Hepatocyte (in vitro differentiated cells): ENCODE results near the gene PIAS4. TPM values are rescaled to one million over a fixed set of nuclear protein-coding genes. Genes with fewer than 3 reads are reported as not detected.

Experiments used
- DNase-seq: peaks from one replicate; pipeline ENCODE4 v3.0.0-alpha.2; 2016; ENCODE audit warnings: low spot score
- H2AFZ ChIP-seq: fragments of 200-600 bp; sonication (generic); 2 replicates; pipeline ENCODE4 v1.6.0; 2016; ENCODE audit warnings: antibody characterized with exemption, mild to moderate bottlenecking
- H3K27ac ChIP-seq: fragments of 200-600 bp; sonication (generic); 2 replicates; pipeline ENCODE4 v1.5.1; 2016; ENCODE audit warnings: mild to moderate bottlenecking
- H3K27me3 ChIP-seq: fragments of 200-600 bp; sonication (generic); 2 replicates; pipeline ENCODE4 v1.6.1; 2016
- H3K36me3 ChIP-seq: fragments of 200-600 bp; sonication (generic); replicated peaks from 2 replicates; pipeline ENCODE4 v1.5.1; 2016; ENCODE audit warnings: low read depth; ENCODE audit not compliant: insufficient read depth
- H3K4me1 ChIP-seq: fragments of 200-600 bp; sonication (generic); 2 replicates; pipeline ENCODE4 v1.5.1; 2016; ENCODE audit warnings: mild to moderate bottlenecking, moderate library complexity; ENCODE audit not compliant: insufficient read depth
- H3K4me2 ChIP-seq: fragments of 200-600 bp; sonication (generic); 2 replicates; pipeline ENCODE4 v1.6.0; 2016
- H3K4me3 ChIP-seq: fragments of 200-600 bp; sonication (generic); 2 replicates; pipeline ENCODE4 v1.5.1; 2016; ENCODE audit warnings: mild to moderate bottlenecking
- H3K79me2 ChIP-seq: fragments of 200-600 bp; sonication (generic); 2 replicates; pipeline ENCODE4 v1.6.0; 2017; ENCODE audit warnings: mild to moderate bottlenecking
- H3K9me2 ChIP-seq: fragments of 200-600 bp; sonication (generic); replicated peaks from 2 replicates; pipeline ENCODE4 v1.6.0; 2017; ENCODE audit warnings: mild to moderate bottlenecking; ENCODE audit not compliant: insufficient read depth
- H3K9me3 ChIP-seq: fragments of 200-600 bp; sonication (generic); 2 replicates; pipeline ENCODE4 v1.5.1; 2016; ENCODE audit warnings: low read depth, mild to moderate bottlenecking
- H4K20me1 ChIP-seq: fragments of 200-600 bp; sonication (generic); 2 replicates; pipeline ENCODE4 v1.6.0; 2016; ENCODE audit warnings: mild to moderate bottlenecking; ENCODE audit not compliant: insufficient read depth, poor library complexity, severe bottlenecking
- EZH2 ChIP-seq: fragments of 200-600 bp; sonication (generic); IDR thresholded peaks from 2 replicates; pipeline ENCODE4 v1.6.1; 2016; ENCODE audit warnings: antibody characterized with exemption, mild to moderate bottlenecking, borderline replicate concordance
- EZH2phosphoT487 ChIP-seq: fragments of 200-600 bp; sonication (generic); IDR thresholded peaks from one replicate; pipeline ENCODE4 v1.6.1; 2018; ENCODE audit warnings: antibody characterized with exemption, mild to moderate bottlenecking, low read depth, moderate library complexity; ENCODE audit not compliant: unreplicated experiment, severe bottlenecking
- WGBS: methylation state at CpG from one replicate; pipeline ENCODE4 v1.1.6; 2016; ENCODE audit warnings: low lambda C conversion rate; ENCODE audit errors: missing lambda C conversion rate; 5-methylcytosine and 5-hydroxymethylcytosine counted together
- polyA plus RNA-seq: library from polyadenylated mRNA; unstranded; fragments of >200 nt; fragmentation: Nextera tagmentation; extraction: Ambion mirVana; gene quantifications from 2 replicates; pipeline ENCODE4 v1.2.1, GENCODE V29; 2016
- total RNA-seq: library from RNA; depleted of rRNA; stranded (reverse); fragments of >200 nt; gene quantifications from 2 replicates; pipeline ENCODE4 v1.2.3, GENCODE V29; 2014
- TF ChIP-seq, protein P1 (sequence below): fragments of 200-600 bp; sonication (generic); IDR thresholded peaks from 2 replicates; pipeline ENCODE4 v1.5.1; 2016; ENCODE audit warnings: antibody characterized with exemption, mild to moderate bottlenecking; ENCODE audit not compliant: poor library complexity

PIAS4 gene
- total and polyA plus RNA-seq, 2 experiments from 2014 or later = 15.0 to 16.7 TPM

DNA sequence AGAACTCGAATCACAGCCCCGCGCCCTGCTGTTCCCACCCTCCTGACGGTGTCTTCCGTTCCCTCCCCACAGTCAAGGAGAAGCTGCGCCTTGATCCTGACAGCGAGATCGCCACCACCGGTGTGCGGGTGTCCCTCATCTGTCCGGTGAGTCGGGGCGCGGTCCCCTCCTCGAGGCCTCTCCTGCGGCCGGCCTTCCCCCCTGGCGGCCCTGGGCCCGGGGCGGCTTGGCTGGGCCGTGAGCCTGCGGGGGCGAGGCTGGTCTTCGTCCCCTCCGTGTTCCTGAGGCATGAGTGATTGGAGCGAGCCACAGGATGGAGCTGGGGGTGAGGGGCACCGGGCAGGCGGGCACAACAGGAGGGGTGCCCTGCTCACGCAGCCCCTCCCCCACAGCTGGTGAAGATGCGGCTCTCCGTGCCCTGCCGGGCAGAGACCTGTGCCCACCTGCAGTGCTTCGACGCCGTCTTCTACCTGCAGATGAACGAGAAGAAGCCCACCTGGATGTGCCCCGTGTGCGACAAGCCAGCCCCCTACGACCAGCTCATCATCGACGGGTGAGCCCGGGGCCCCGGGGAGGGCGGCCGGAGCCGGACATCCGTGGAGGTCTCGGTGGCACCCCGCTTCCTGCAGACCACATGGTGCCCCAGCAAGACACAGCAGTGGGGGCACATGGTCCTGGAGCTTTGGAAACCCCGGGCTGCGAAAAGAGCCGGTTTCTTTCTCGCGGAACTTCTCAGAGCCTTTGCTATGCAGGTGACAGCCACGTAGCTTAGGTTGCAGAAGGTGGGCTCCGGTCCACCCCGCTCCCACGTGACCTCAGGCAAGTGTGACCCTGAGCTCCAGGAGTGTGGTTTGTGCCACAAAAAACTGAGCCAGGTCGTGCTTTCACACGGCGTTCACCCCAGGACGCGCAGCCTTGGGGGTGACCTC lies 25.8 kb downstream of the PIAS4 start:
- H3K9me2 ChIP-seq = no peaks in the 10 kb centered on the region
- TF ChIP-seq, protein P1, sequence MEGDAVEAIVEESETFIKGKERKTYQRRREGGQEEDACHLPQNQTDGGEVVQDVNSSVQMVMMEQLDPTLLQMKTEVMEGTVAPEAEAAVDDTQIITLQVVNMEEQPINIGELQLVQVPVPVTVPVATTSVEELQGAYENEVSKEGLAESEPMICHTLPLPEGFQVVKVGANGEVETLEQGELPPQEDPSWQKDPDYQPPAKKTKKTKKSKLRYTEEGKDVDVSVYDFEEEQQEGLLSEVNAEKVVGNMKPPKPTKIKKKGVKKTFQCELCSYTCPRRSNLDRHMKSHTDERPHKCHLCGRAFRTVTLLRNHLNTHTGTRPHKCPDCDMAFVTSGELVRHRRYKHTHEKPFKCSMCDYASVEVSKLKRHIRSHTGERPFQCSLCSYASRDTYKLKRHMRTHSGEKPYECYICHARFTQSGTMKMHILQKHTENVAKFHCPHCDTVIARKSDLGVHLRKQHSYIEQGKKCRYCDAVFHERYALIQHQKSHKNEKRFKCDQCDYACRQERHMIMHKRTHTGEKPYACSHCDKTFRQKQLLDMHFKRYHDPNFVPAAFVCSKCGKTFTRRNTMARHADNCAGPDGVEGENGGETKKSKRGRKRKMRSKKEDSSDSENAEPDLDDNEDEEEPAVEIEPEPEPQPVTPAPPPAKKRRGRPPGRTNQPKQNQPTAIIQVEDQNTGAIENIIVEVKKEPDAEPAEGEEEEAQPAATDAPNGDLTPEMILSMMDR = no peak
- TF ChIP-seq EZH2 (no peak), EZH2phosphoT487 (no peak)
- H2AFZ ChIP-seq = no peak overlapping the region

DNA sequence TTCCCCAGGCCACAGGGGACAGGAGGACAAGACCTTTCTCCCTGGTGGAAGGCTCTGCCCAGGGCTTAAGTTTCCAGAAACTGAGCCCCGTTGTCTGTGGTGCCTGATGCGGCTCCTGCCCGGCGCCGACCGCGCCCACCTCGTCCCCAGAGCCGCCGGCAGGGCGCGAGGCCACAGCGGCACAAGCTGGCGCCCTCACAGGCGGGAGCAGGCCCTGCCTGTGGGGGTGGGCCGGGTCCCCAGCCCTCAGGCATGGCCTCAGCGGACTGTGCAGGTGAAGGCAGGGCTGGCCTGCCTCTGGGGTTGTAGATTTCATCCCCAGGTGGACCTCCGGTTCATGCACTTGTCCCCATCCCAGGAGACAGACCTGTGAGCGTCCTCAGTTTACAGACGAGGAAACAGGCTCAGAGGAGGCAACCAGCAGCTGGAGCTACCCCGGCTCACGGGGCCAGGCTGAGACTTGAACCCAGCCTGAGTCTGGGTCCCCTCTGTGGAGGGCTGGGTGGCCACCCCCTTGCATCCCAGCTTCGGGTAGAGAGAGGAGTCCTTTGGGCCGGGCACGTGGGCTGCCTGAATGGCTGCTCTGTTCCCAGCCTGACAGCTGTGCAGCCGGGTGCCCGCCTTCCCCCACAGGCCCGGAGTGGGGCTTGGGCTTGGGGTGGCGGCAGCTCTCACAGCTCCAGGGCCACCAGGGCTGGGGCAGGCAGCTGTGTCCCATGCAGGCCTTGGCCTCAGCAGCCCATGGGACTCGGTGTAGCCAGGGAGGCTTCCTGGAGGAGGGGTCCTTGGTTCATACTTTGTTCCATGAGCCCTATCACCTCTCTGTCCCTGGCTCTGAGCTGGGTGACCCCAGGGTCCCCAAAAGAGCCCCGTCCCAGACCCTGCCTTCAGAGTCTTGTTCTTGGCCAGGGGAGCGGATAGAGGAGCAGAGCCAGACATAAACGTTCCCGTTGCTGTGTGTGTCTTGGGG lies 26.8 kb downstream of the PIAS4 start:
- Histone ChIP-seq H4K20me1 (no peaks in the 10 kb centered on the region), H3K27ac (no peak overlapping the region), H3K4me3 (no peak overlapping the region), H2AFZ (no peak overlapping the region), H3K4me1 (no peaks in the 10 kb centered on the region), H3K79me2 (no peaks in the 10 kb centered on the region), H3K4me2 (no peak overlapping the region), H3K27me3 (no peaks in the 10 kb centered on the region), H3K9me2 (no peaks in the 10 kb centered on the region), H3K9me3 (no peaks in the 10 kb centered on the region), H3K36me3 (no peaks in the 10 kb centered on the region)
- DNase-seq = no peak
- TF ChIP-seq, protein P1 = no peak
- TF ChIP-seq EZH2 = no peak
- 96% methylated on average over 34 of the region's 34 CpGs for WGBS

More for the DNA sequence above, 25.8 kb downstream of the PIAS4 start:
- Histone ChIP-seq H3K27ac (no peak overlapping the region), H3K36me3 (no peaks in the 10 kb centered on the region), H3K79me2 (no peaks in the 10 kb centered on the region), H3K27me3 (no peaks in the 10 kb centered on the region), H3K9me3 (no peaks in the 10 kb centered on the region), H3K4me1 (no peaks in the 10 kb centered on the region), H3K4me3 (no peak overlapping the region), H3K4me2 (no peak overlapping the region), H4K20me1 (no peaks in the 10 kb centered on the region)
- 95% methylated on average over 60 of the region's 63 CpGs for WGBS
- no peak for DNase-seq

DNA sequence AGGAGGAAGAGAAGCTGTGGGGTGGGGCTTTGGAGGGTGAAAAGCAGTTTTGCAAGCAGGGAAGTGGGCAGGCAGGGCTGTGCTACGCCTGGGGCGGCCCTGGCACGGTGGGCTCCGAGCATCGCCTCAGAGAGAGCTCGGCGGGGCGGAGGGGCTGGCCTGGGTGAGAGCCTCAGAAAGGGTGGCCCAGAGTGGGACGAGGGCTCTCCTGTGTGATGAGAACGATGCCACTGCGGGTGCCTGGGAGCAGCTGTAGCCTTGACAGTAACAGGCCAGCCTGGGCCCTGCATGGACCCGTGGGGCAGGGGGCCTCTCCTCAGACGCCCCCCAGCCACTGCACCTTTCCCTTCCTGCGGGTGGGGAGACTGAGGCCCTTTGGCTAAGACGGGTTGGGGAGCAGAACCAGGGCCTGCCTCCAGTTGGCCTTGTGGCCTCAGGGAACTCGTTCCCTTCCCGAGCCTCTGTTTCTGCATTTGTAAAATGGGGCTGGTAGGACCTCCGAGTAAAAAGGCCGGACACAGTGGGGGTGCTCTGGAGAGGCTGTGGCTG lies 27.6 kb downstream of the PIAS4 start:
- WGBS = 94% methylated on average over 18 of the region's 19 CpGs
- H3K27me3 ChIP-seq = no peaks in the 10 kb centered on the region
- H2AFZ ChIP-seq = no peak overlapping the region
- H4K20me1 ChIP-seq = no peaks in the 10 kb centered on the region
- H3K4me2 ChIP-seq = no peak overlapping the region
- H3K9me3 ChIP-seq = no peaks in the 10 kb centered on the region
- no peaks in the 10 kb centered on the region for H3K4me1 ChIP-seq
- H3K79me2 ChIP-seq = no peaks in the 10 kb centered on the region
- H3K27ac ChIP-seq = no peak overlapping the region
- no peak for DNase-seq
- H3K4me3 ChIP-seq = no peak overlapping the region
- no peak for TF ChIP-seq EZH2
- TF ChIP-seq EZH2phosphoT487 = no peak
- TF ChIP-seq, protein P1 = no peak
- H3K36me3 ChIP-seq = no peaks in the 10 kb centered on the region
- H3K9me2 ChIP-seq = no peaks in the 10 kb centered on the region
